GM21390 (cell line): ENCODE data around the gene BMERB1.

ENCODE experiments used
- ATAC-seq: cut with Tn5 transposase; IDR thresholded peaks from one replicate; pipeline ENCODE4 v1.9.1; 2021; ENCODE audit not compliant: unreplicated experiment

Gene BMERB1

DNA sequence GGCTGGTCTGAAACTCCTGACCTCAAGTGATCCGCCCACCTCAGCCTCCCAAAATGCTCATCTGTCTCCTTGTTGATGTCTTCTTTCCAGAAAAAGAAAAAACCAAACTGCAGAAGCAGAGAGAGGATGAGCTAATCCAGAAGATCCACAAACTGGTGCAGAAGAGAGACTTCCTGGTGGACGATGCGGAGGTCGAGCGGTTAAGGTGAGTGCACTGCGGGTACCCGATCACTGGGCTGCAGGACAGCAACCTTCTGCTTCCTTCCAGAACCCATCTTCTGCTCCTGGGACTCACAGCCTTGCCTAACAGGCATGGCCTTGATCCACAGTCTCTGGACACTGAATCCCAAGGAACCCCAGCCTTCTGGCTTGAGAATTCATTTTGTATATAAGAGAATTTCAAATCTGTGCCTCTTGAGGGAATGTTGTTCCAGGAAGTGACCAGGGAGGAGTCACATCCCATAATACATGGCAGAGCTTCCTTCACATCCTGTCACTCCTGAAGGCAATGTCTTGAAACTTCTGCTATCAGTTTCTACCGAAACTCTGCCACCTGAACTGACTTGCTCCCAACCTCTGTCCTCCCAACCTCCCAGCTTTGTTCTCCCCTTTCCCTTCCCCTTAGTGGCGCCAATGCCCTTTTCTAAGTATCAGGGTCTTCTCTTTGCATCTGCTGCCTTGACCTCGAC, 146.9 kb downstream of the BMERB1 start:
- no peak for ATAC-seq

DNA sequence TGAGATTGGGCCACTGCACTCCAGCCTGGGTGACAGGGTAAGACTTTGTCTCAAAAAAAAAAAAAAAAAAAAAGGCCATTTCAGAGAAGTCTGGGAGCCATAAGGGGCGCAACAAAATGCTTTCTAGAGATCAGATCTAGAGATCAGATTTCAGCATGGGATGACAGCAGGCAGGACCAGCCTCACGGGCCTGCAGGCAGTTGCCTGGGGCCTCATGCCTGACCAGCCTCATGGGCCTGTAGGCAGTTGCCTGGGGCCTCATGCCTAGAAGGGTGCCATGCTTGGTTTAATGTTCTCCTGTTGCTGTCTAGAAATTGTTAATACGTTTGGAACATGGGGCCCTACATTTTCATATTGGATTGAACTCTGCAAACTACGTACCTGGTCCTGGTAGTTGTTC, 149.1 kb downstream of the BMERB1 start:
- no peak for ATAC-seq

DNA sequence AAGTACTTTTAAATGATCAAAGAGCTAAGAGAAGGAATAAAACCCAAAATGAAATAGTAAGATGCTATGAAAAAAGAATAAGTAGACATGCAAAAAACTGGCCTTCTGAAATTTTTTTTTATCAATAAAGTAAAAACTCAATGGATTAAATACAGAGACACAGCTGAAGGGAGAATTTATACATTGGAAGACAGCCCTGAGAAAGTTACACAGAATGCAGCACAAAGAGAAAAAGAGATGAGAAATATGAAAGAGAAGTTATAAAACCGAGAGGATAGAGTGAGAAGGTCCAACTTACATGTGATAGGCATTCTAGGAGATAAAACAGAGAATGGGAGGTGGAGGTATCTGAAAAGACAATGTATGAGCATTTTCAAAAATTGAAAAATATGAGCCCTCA, 151.6 kb downstream of the BMERB1 start:
- no peak for ATAC-seq

DNA sequence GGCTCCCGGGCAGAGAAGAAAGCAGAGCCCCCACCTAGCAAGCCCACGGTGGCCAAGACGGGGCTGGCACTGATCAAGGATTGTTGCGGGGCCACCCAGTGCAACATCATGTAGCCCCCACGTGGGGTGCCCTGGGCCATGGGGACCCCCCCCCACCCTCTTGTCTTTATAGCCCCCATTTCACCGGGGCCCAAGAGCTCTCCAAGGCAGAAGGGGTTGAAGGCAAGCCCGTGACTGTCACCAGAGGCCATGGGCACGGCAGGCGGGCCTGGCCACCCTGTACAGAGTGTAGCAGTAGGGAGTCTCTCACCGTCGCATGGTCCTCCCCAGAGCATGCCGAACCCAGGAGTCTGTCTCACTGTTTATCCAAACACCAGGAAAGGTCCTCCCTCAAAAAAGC, 152.3 kb downstream of the BMERB1 start:
- no peak for ATAC-seq

DNA sequence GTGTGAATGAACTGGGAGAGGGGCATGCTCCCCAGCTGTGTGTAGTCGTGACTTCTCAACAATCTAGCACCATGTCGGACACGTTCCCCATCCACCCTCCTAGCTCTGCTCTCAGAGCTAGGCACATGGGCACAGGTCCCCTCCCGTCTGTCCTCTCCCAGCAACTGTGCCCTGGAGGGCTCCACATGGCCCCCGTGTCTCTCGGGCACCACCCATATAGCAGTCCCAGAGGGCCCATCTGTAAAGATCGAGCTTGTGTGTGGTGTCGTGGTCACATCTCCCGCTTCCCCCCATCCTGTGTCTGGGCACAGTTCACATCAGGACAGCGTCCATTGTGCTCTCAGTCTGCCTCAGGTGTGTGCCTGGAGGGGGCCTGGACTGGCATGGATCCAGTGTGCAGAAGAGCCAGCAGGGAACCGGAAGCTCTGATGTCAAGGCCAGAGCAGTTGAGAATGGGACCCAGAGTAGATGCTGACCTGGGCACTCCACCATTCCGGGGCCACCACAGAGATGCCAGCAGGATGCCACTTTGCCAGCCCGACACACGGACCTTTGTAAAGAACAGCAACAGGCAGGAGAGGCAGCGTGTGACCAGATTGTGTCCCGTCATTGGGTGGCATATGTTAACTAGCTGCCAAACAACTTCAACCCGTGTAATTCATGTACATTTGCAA, 152.9 kb downstream of the BMERB1 start:
- no peak for ATAC-seq

DNA sequence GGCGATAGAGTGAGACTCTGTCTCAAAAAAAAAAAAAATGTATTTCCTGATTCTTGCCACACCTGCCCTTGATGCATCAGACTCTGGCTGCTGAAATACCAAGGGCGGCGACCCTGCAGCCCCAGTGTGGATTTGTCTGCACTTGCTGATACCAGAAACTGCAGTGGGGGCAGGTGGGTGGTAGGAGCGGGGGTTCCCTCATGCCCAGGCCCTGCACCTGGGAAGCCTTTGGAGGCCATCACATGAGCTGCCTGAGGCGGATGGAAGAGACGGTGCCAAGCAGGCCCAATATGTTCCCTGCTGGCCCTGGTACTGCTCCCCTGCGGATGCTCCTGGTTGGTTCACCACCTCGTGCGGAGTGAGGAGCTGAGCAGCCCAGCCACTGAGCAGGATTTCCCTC, 157.9 kb downstream of the BMERB1 start:
- no peak for ATAC-seq

DNA sequence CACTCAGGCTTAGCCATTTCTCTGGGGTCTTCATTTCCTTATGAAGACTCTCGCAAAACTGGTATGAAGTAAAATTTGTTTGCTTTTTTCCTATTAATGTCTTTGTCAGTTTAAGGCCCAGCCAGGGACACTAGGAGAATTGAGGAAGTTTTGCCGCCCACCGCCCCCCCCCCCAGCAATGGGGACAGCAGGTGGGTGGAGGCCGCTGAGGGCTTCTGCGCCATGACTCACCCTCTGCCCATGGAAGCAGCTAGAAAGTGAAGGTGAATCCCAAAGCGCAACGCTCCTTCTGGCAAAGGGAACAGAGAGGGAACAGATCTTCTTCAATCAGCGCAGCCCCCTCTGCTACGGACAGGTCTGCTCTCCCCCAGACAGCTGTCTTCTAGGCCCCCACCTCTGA, 158.8 kb downstream of the BMERB1 start:
- no peak for ATAC-seq

DNA sequence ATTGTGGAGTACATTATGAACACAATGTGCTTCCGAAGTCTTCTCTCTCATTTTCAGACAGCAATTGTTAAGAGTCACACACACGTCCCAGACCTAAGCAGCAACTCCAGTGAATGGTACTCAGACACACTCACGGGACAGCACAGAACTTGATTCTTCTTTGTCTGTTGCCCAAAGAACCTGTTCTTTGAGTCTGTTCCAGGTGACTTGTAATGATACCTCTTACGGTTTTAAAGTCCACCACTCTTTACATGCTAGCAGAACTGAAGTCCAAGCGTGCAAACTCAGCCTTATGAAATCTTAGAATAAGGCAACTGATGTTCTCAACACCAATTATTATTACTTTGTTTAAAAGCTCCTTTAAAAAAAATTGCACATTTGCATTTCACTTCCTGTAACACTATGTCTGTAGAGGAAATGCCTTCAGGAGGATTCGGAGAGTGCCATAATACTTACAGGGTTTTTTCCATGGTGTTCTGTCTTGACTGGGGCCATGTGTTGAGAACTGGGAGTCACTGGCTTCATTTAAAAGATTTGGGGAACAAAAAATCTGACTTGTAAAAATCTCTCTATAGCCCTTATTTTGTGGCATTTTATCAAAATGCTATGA, 160.4 kb downstream of the BMERB1 start:
- ATAC-seq = no peak

DNA sequence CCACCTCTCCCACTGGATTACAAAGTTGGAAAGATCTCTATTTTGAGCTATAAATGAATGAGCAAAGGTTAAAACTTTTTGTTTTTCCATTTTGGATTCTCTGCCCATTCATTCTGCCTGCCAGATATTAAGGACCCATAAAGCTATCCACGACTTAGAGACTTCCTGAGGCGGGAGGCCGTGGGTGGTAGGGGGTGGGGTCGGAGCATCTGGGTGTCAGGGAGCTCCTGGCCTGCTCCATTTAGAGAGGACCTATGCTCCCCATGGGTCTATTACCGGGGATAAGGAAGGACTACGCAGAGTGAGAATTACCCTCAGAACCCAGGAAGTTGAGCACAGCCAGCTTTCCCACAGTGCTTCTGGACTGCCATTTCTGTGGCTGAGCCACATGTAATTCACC, 162.7 kb downstream of the BMERB1 start:
- no peak for ATAC-seq

DNA sequence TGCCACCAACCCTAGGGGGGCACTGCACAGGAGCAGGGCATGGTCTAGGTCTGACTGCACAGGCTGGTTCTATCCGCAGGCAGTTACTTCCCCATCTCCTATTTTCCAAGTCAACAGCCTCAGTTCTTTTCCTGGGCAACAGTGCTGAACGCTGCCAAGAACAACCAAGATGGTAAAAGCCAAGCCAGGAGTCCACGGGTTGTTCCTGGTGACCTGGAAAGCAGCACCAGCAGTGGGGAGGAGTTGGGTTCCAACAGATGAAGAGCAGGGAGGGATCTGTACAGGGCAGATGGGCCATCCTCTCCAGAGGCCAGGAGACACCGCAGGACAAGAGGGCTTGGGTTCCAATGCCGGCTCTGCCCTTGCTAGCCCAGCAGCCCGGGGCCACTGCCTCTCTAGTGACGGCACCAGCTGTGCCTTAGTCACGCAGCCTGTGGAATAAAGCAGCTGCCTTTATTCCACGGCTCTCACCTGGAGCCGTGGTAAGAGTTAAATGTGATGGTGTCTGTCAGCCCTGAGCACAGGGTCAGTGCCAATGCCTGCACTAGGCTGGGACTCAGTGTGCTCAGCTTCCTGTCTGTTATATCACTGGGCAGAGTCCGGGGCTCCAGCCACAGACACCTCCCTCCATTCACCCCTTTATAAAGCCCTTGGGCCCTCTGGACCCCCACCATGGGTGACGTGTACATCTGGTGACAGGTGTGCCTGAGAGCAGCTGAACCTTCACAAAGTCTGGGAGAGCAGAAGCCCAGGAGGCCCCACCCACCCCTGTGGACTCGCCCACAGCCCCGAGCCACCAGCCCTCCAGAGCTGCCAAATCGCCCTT, 163.6 kb downstream of the BMERB1 start:
- no peak for ATAC-seq

DNA sequence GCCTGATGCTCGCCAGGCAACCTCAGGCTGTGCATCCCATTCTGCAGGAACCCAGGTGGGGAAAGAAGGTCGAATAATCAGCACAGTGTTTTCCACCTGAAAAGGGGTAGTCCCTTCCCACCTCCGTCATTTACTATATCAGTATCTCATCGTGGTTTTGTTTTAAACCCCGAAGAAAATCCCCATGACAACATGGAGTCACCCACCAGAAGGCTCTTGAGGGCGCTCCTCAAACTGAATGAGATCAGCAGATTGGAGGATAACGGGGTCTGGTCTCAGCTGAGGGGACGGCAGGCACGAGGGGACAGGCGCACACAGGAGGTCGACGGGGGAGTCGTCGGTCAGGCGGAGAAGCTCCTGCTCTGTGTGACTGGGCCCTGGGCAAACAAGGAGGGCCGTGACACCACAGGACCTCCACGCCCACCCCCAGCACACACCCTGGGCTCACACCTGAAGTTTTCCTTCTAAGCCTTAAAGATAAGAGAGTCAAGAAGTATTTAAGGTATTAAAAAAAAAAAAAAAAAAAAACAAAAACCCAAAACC, 164.3 kb downstream of the BMERB1 start:
- ATAC-seq = no peak

DNA sequence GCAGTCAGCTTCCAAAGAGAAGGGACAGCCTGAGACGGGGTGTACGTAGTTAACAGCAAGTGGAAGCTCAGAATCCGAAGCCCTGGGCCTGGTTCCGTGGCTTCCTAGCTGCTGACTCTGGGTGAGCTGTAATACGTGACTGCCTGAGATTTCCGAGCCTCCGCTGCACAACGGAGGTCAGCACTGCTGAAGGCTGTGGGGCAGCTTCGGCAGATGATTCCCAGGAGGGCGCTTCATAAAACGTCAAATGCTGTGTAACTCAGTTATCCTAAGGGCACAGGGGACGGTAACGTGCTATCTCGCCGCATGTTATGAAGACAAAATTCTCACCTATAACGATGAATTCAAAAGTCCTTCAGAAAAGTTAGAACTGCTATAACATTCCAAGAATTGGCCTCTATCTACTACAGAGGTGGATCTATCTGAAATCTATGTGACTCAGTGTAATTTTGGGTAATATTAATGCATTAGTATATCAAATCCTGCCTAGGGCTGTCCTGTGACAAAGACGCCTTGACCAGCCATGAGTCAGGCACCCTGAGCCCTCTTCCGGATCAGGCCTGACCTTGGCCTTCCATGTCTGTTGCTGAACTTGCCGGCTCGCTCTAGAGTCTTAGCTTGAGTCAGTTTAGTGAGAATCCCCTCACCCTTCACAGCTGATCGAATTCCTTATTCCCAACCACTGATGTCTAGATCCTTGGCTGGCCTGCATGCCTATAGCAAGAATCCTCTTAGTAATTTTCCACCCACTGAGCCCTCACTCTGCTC, 165.1 kb downstream of the BMERB1 start:
- ATAC-seq = no peak

DNA sequence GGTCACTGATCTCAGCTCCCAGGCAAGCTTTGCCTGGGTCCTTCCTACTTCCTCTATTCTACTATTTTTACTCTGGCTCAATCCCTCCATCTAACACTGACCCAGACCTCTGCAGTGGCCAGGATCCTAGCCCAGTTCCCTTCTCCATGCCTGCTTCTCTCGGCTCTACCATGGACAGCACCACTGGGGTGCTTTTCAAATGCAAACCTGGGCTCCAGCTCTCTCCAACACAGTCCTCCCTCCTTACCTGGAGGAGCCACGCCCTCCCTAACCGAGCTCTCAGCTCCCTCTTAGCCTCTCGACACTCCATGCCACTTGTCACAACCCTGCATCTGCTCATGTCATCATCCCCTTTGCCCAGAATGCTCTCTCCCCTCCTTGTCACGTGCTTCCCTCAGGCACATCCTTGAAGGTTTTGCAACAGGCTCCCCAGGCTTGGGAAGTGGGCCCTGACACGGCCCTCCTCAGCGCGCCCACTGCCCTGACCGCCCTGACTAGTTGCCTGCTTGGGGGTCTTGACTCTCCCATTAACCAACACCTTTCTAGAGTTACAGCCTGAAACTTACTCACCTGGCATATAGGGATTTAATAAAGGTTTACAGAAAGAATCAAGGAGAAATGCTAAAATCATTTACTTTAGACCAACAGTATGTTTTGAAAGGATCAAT, 167.0 kb downstream of the BMERB1 start:
- ATAC-seq = no peak

DNA sequence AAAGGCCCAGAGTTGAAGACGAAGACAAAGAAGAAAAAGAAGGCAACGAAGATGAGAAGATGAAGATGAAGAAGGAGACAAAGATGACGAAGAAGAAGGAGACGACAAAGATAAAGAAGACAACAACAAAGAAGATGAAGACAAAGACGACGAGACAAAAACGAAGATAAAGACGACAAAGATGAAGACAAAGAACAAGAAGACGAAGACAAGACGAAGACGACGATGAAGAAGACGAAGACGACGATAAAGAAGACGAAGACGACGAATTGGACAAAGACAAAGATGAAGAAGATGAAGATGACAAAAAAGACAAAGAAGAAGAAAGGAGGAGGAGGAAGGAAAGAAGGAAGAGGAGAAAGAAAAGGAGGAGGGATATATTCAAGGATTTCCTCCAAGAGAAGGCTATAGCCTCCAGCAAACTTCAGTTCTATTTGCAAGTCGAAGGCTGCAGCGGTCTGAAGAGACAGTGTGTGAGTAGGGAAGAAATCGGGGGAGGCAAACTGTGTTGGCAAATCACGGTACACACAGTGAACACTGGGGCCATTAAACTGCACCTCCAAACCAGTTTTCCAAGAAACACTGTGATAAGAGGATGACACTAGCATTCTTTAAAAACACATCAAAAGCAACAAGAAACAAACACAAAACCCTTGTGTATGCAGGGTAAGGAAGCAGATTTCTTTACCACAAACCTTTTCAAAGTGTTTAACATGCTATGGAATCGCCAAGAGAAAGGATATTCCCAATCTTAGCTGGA, 168.1 kb downstream of the BMERB1 start:
- ATAC-seq = no peak

DNA sequence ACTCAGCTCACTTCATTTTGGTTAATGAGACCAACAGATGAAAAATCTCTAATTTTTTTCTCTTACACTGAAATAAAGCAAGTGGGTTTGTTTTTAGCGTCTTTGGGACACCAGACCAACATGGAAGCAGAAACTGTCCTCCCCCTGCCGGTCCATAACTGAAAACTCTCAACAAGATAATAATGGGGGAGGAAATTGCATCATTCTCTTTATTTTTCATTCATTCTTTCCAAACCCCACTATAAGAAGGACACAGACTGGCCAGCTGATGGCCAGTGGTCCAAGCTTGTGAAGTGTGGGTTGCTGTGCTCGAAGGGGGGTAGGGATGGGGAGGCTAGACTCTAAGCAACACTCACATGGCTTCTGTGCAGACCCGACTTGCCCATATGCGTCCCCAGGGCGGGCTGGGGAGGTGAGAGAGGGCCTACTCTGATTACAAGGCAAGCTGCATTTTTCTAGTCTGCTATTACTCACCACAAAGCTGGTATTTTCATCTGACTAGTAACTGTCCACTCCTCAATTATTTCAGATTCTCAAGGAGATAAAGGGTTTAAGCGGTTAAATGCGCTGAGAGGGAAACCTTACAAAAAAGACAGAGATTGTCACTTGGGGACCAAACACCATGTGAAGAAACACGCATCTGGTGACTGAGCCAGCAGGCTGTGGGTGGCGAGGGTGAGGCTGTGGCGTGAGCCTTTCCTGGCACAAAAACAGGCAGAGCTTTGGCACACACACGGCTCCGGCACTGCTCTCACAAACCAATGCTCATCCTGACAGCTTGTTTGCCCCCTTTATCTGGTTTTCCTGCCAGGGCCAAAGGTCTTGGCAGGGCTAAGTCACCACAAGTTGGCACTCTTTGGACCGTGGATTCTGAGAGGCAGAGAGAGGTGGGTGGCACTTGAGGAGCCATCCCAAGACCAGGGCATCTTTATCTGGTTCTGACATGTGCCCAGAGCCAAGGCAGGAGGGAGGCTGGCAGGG, 170.4 kb downstream of the BMERB1 start:
- no peak for ATAC-seq

DNA sequence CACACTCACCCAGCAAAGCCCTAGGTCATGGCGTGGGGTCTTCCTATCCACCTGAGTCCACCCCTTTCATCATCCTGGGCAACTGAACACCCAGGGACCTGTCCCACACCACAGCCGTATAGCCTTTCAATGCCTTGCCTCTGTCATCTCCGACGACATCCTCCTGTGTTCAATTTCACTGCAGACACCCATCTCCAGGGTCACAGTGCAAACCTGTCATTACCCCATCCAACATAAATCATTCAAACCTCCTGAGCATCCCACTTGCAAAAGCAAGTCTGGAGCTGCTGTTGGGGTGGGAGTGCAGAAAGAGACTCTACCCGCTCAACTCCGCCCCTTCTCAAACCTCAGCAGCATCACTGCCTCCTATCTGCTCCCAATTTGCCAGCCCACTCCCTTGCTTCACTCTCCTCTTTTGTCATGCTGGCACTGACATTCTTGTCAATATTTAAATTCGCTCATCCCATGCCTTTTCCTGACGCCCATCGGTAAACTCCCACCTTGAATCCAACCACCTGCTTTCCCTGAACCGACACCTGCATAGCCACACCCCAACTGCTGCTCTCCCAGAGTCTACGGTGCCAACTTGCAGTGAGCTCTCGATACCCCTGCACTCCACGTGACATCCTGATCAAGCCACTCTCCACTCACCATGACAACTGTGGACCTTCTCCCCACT, 171.6 kb downstream of the BMERB1 start:
- ATAC-seq = no peak

DNA sequence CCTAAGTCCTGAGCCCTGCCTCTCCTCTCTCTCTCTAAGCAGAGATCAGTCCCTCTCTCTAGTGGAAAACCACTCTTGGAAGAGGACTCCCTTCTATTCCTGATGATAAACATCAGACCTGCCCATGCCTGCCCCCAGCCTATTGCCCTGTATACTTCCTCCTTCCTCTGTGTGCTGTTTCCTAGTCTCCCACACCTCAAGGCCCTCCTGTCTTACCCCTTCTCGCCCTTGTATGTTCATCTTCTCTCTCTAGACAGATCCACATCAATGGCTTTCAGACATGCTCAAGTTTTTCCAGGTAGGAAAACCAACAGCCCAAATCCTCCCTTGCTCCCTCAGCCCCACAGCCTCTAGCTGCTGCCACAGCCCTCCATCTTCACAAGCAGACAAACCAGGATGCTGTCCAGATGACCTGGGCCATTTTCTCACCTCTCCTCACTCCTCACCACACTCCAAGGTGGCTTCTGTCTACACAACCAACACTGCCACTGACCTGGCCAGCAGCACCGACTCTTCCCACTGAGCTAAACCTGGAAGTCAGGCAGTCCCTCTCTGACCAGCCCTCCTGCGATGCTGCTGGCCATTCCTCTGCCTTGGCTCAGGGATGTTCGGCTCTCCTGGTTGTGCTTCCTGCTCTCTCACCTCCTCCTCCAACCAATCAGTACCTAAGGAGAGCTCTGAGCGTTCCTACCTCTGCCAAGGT, 172.3 kb downstream of the BMERB1 start:
- no peak for ATAC-seq
